Pancreas (tissue), 10 donors: ENCODE measurements around the gene AHRR. TPM values are rescaled to one million over a fixed set of nuclear protein-coding genes. Genes with fewer than 3 reads are reported as not detected.

ENCODE experiments used
- ATAC-seq, 4 donors: fragments of 200-7000 bp; cut with Tn5 transposase; one replicate each; pipeline versions ENCODE4 v1.8.0 to v1.9.1; 2020; ENCODE audit warnings: mild to moderate bottlenecking in 4 of 4, moderate library complexity in 4 of 4
- DNase-seq, 6 donors: peaks; one replicate each; pipeline ENCODE4 v3.0.0-alpha.2; 2020
- FAIRE-seq: peaks from 2 replicates; lab custom pipeline; 2012; peaks lifted over from hg19 to GRCh38; lab: Jason Lieb, UNC
- H3K27ac ChIP-seq, 4 donors: fragments of 200-600 bp; sonication (generic); 1 replicate in 3 of 4; 2 replicates in 1 of 4; pipeline versions ENCODE4 v1.5.0 to v1.8.0; 2020
- H3K27me3 ChIP-seq, 4 donors: fragments of 200-600 bp; one replicate each; pipeline ENCODE4 v1.8.0; 2021
- H3K36me3 ChIP-seq, 3 donors: fragments of 200-600 bp; sonication (generic) in 1 of 3; one replicate each; pipeline versions ENCODE4 v1.5.0 to v1.8.0; 2020 to 2021
- H3K4me1 ChIP-seq, 3 donors: fragments of 200-600 bp; one replicate each; pipeline ENCODE4 v1.8.0; 2021
- H3K4me3 ChIP-seq, 4 donors: fragments of 200-600 bp; sonication (generic) in 2 of 4; one replicate each; pipeline versions ENCODE4 v1.5.0 to v1.8.0; 2020 to 2021
- H3K9me3 ChIP-seq, 4 donors: fragments of 200-600 bp; one replicate each; pipeline ENCODE4 v1.8.0; 2021
- CTCF ChIP-seq, 4 donors: fragments of 200-600 bp; sonication (generic) in 3 of 4; IDR thresholded peaks; one replicate each; pipeline versions ENCODE4 v1.5.0 to v1.8.0; 2021; ENCODE audit warnings: antibody characterized with exemption in 4 of 4
- WGBS, 2 donors: extraction: QIAGEN DNeasy Blood & Tissue Kit; methylation state at CpG; one replicate each; pipeline ENCODE4 v1.1.7; 2013; 5-methylcytosine and 5-hydroxymethylcytosine counted together
- intact Hi-C, 3 donors: fragments of 100-400 bp; cut with DNase I; formaldehyde crosslinking; loops; one replicate each; pipeline versions ENCODE4 v1.11.1 to v1.14.2; 2022
- polyA plus RNA-seq, 2 donors: library from polyadenylated mRNA; stranded (reverse); fragments of 200-250 nt; gene quantifications; one replicate each; pipeline ENCODE4 v1.2.3, GENCODE V29; 2013
- total RNA-seq, 6 donors: library from RNA; stranded (reverse); fragmentation: NEBNext Ultra II Directional in 4 of 6; extraction: Animal tissue kit (Norgen Biotek cat#: 25700) in 4 of 6; gene quantifications; one replicate each; pipeline versions ENCODE4 v1.2.1 to v1.2.4, GENCODE V29; 2021 to 2023
- donor health status: healthy with polysubstance abuse.
- donor health status: DM: no; HTN: no; CAD: no; lungs with moderate emphysema.
- donor health status: DM: no; HTN: no; CAD: no.
- donor health status: control.
- donor health status: control.
- donor health status: Bipolar disorder and iron deficiency.
- donor health status: DM: yes; HTN: yes; CAD: no.
- donor health status: DM: no; HTN: no; CAD: no.
- donor health status: DM: no; HTN: no; CAD: no.
- donor health status: DM: yes; HTN: yes; CAD: no.

The AHRR gene
- total and polyA plus RNA-seq, 8 donors = 0.34 to 1.7 (median 0.69) TPM

- H3K4me3 ChIP-seq = no peak overlapping the region
- H3K9me3 ChIP-seq = no peaks in the 10 kb centered on the region
- no peak overlapping the region for H3K27ac ChIP-seq
- FAIRE-seq (no peak), DNase-seq (no peak), ATAC-seq (no peak)
- no peak for TF ChIP-seq CTCF (IDR thresholded peaks at IDR 0.05)
- peaks cover 0 to 15% (median 5%) of the 10 kb centered on the region in 3 donors for H3K36me3 ChIP-seq
- WGBS, 2 donors = 77 to 82% methylated on average over 12 of the region's 12 CpGs
- intact Hi-C loops = no loop called here
- no peaks in the 10 kb centered on the region for H3K27me3 ChIP-seq
- no peaks in the 10 kb centered on the region for H3K4me1 ChIP-seq
These were observed 8.7 kb upstream of the AHRR start for GRCh38 chr5:312845-313244.

GRCh38 chr5:313265-313664 is 8.2 kb upstream of the AHRR start:
- Histone ChIP-seq H3K9me3 (no peaks in the 10 kb centered on the region), H3K27me3 (no peaks in the 10 kb centered on the region), H3K4me1 (no peaks in the 10 kb centered on the region), H3K36me3 (peaks cover 0 to 13% (median 5%) of the 10 kb centered on the region in 3 donors), H3K27ac (no peak overlapping the region), H3K4me3 (no peak overlapping the region)
- intact Hi-C loops = no loop called here
- DNase-seq = no peak
- no peak for TF ChIP-seq CTCF (IDR thresholded peaks at IDR 0.05)
- 93 to 94% methylated on average over 7 of the region's 7 CpGs for WGBS, 2 donors
- FAIRE-seq = no peak
- no peak for ATAC-seq

- intact Hi-C loops = no loop called here
- WGBS, 2 donors = 88% methylated on average over 17 of the region's 17 CpGs
- DNase-seq (no peak), FAIRE-seq (no peak), ATAC-seq (no peak)
- Histone ChIP-seq H3K9me3 (no peaks in the 10 kb centered on the region), H3K27ac (no peak overlapping the region), H3K4me1 (no peaks in the 10 kb centered on the region), H3K36me3 (peaks cover 0 to 13% (median 5%) of the 10 kb centered on the region in 3 donors), H3K4me3 (no peak overlapping the region), H3K27me3 (no peaks in the 10 kb centered on the region)
- no peak for TF ChIP-seq CTCF (IDR thresholded peaks at IDR 0.05)
These were observed 7.6 kb upstream of the AHRR start for GRCh38 chr5:313806-314376.

DNA sequence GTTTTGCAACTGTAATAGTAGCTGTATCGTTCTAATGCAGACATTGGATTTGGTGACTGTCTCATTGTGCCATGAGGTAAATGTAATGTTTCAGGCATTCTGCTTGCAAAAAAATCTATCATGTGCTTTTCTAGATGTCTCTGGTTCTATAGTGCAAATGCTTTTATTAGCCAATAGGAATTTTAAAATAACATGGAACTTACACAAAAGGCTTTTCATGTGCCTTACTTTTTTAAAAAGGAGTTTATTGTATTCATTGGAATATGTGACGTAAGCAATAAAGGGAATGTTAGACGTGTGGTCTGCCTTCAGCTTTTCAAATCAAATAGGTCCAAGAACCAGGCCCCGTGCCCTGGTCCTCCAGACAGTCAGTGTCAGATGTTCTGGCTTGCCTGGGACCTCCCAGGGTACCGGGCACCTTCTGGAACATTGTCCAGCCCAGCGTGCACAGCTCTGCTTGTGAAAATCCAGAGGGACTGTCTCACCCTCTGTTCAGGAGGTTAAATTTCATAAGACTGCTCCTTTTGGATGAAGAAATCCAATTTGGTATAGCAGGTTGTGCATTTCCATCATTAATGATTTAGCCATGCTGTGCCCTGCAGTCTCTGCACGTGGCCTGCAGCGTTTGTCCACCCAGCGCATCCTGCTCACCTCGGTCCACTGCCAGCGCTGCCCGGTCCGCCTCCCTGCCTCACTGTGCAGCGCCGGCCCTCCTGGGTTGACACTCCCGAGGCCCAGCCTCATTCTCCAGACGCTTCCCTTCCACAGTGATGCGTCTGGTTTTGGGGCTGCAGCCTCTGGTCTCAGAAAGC is 6.6 kb upstream of the AHRR start:
- DNase-seq (no peak), FAIRE-seq (no peak), ATAC-seq (no peak)
- H3K36me3 ChIP-seq = peaks cover 0 to 13% (median 5%) of the 10 kb centered on the region in 3 donors
- no peak overlapping the region for H3K27ac ChIP-seq
- no peak overlapping the region for H3K4me3 ChIP-seq
- H3K4me1 ChIP-seq = no peaks in the 10 kb centered on the region
- intact Hi-C loops = no loop called here
- 91 to 93% methylated on average over 18 of the region's 18 CpGs for WGBS, 2 donors
- no peaks in the 10 kb centered on the region for H3K9me3 ChIP-seq
- no peaks in the 10 kb centered on the region for H3K27me3 ChIP-seq
- no peak for TF ChIP-seq CTCF (IDR thresholded peaks at IDR 0.05)
